ENCODE data around the gene TNNC1.

DNA sequence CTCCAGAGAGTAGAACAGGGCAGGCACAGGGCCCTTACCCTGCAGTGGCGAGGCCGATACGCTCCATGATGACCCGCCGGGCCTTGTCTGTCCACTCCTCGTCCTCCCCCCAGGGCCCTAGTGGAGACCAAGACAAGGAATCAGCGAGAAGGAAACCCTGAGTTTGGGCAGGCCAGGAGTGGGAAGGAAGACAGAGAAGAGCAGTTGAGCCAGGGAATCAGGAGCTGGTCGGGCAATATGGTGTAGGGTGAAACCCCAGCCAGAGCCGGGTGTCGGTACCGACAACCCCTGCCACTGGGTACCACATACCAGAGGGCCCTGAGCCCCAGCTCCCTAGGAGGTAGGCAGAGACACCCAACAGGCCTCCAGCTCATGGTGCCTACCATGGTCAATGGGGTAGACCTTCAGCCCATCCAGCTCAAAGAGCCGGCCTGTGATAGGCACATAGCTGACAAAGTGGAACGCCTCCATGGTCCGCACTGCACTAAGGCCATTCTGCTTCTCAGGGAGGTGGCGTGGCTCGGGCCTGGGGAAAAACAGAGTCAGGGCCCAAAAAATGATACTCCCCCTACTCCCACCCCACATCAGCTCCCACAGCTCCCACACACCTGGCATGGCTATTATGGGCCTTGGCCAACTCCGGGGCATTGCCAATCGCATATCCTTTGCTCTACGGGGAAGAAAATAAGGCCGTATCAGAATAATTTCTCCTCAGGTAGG is 46.9 kb downstream of the TNNC1 start:
- TF ChIP-seq POLR2A (conservative IDR thresholded peaks at IDR 0.05) (no peak), CTCF (IDR thresholded peaks at IDR 0.05 in 2 of 3, conservative IDR thresholded peaks at IDR 0.05 in 1 of 3; ENCODE audit: insufficient read depth in 2 of 3, low read depth in 1 of 3, low read length in 3 of 3) (no peak), BRD9 (IDR thresholded peaks at IDR 0.05; ENCODE audit: low read depth, partially characterized antibody) (no peak), ZNF354B (CRISPR knock-in tag; IDR thresholded peaks at IDR 0.05) (no peak), LARP7 (IDR thresholded peaks at IDR 0.05) (no peak)
- TF ChIP-seq, protein P1, sequence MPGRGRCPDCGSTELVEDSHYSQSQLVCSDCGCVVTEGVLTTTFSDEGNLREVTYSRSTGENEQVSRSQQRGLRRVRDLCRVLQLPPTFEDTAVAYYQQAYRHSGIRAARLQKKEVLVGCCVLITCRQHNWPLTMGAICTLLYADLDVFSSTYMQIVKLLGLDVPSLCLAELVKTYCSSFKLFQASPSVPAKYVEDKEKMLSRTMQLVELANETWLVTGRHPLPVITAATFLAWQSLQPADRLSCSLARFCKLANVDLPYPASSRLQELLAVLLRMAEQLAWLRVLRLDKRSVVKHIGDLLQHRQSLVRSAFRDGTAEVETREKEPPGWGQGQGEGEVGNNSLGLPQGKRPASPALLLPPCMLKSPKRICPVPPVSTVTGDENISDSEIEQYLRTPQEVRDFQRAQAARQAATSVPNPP (IDR thresholded peaks at IDR 0.05; ENCODE audit: borderline replicate concordance, insufficient read depth, insufficient read length), result no peak

Data from K562 (cell line).